HepG2 (cell line): ENCODE measurements around the gene WDR73. TPM values are rescaled to one million over a fixed set of nuclear protein-coding genes. Genes with fewer than 3 reads are reported as not detected.

Experiments
- ATRX ChIP-seq: sonication (generic); formaldehyde crosslinking; IDR thresholded peaks from 2 replicates; pipeline ENCODE4 v1.4.0; 2020; ENCODE audit warnings: missing genetic modification reagents, borderline replicate concordance
- BHLHE40 ChIP-seq: IDR thresholded peaks from 2 replicates; pipeline ENCODE4 v1.6.1; 2011; ENCODE audit warnings: low read length, improper control_type of control experiment
- DZIP1 ChIP-seq: sonication (generic); formaldehyde crosslinking; IDR thresholded peaks from 2 replicates; pipeline ENCODE4 v1.5.0; 2020; ENCODE audit warnings: mild to moderate bottlenecking, missing genetic modification reagents
- FOXA3 ChIP-seq: IDR thresholded peaks from 2 replicates; pipeline ENCODE4 v1.6.1; 2016; ENCODE audit warnings: missing genetic modification reagents, missing compliant biosample characterization
- GABPB1 ChIP-seq: IDR thresholded peaks from 2 replicates; pipeline ENCODE4 v1.6.1; 2016; ENCODE audit warnings: mild to moderate bottlenecking, missing genetic modification reagents, moderate library complexity, missing compliant biosample characterization
- GMEB1 ChIP-seq: sonication (generic); formaldehyde crosslinking; IDR thresholded peaks from 2 replicates; pipeline ENCODE4 v1.5.1; 2020; ENCODE audit warnings: missing genetic modification reagents, mild to moderate bottlenecking, borderline replicate concordance
- GPBP1L1 ChIP-seq: sonication (generic); formaldehyde crosslinking; IDR thresholded peaks from 2 replicates; pipeline ENCODE4 v1.5.0; 2020; ENCODE audit warnings: mild to moderate bottlenecking, missing genetic modification reagents
- HNF4A ChIP-seq: sonication (generic); formaldehyde crosslinking; IDR thresholded peaks from 2 replicates; pipeline ENCODE4 v1.4.0; 2020; ENCODE audit warnings: missing genetic modification reagents
- MATR3 ChIP-seq: sonication (generic); formaldehyde crosslinking; IDR thresholded peaks from 2 replicates; pipeline ENCODE4 v1.4.0; 2020; ENCODE audit warnings: missing genetic modification reagents
- RARA ChIP-seq: IDR thresholded peaks from 2 replicates; pipeline ENCODE4 v1.6.1; 2016; ENCODE audit warnings: missing genetic modification reagents, missing compliant biosample characterization
- SETDB1 ChIP-seq: sonication (generic); formaldehyde crosslinking; IDR thresholded peaks from 2 replicates; pipeline ENCODE4 v1.5.1; 2020; ENCODE audit warnings: missing genetic modification reagents, mild to moderate bottlenecking, borderline replicate concordance
- SNAPC2 ChIP-seq: sonication (generic); formaldehyde crosslinking; IDR thresholded peaks from 2 replicates; pipeline ENCODE4 v1.8.1; 2022; ENCODE audit warnings: mild to moderate bottlenecking, missing genetic modification reagents
- TCF12 ChIP-seq, 2 experiments: fragments of 450-650 bp in 1 of 2; sonication (generic) in 1 of 2; formaldehyde crosslinking in 1 of 2; IDR thresholded peaks; 2 replicates each; pipeline versions ENCODE4 v1.6.1 to v1.8.0; 2017 to 2022; ENCODE audit warnings: antibody characterized with exemption in 1 of 2, mild to moderate bottlenecking in 1 of 2, missing genetic modification reagents in 1 of 2, moderate library complexity in 1 of 2
- TRAFD1 ChIP-seq: sonication (generic); formaldehyde crosslinking; IDR thresholded peaks from 2 replicates; pipeline ENCODE4 v1.5.1; 2020; ENCODE audit warnings: missing genetic modification reagents, mild to moderate bottlenecking, borderline replicate concordance
- ZFP1 ChIP-seq: IDR thresholded peaks from 2 replicates; pipeline ENCODE4 v1.6.1; 2016
- ZIK1 ChIP-seq: sonication (generic); formaldehyde crosslinking; IDR thresholded peaks from 2 replicates; pipeline ENCODE4 v1.5.0; 2020; ENCODE audit warnings: mild to moderate bottlenecking, low read depth, missing genetic modification reagents, borderline replicate concordance
- ZMAT5 ChIP-seq: sonication (generic); formaldehyde crosslinking; IDR thresholded peaks from 2 replicates; pipeline ENCODE4 v1.5.0; 2020; ENCODE audit warnings: mild to moderate bottlenecking, low read depth, missing genetic modification reagents, borderline replicate concordance
- ZMYM4 ChIP-seq: sonication (generic); formaldehyde crosslinking; IDR thresholded peaks from 2 replicates; pipeline ENCODE4 v1.8.1; 2023; ENCODE audit warnings: mild to moderate bottlenecking, missing genetic modification reagents
- ZNF24 ChIP-seq: fragments of 450-650 bp; IDR thresholded peaks from 2 replicates; pipeline ENCODE4 v1.6.1; 2017; ENCODE audit warnings: antibody characterized with exemption, mild to moderate bottlenecking
- ZNF337 ChIP-seq: sonication (generic); formaldehyde crosslinking; IDR thresholded peaks from 2 replicates; pipeline ENCODE4 v1.5.1; 2020; ENCODE audit warnings: missing genetic modification reagents, low read depth, mild to moderate bottlenecking, borderline replicate concordance
- ZNF614 ChIP-seq: IDR thresholded peaks from 2 replicates; pipeline ENCODE4 v1.6.1; 2018; ENCODE audit warnings: missing biosample characterization, missing genetic modification reagents, inconsistent platforms, borderline replicate concordance
- ZNF780A ChIP-seq: sonication (generic); formaldehyde crosslinking; IDR thresholded peaks from 2 replicates; pipeline ENCODE4 v1.8.0; 2022; ENCODE audit warnings: mild to moderate bottlenecking, missing genetic modification reagents, moderate library complexity
- polyA plus RNA-seq, 8 experiments: library from polyadenylated mRNA; depleted of rRNA in 3 of 8; stranded (reverse) in 7 of 8; unstranded in 1 of 8; fragments of >200 nt; fragmentation: Illumina TruSeq in 4 of 8; extraction: Trizol in 4 of 8; gene quantifications; 2 replicates each; pipeline versions ENCODE4 v1.2.1 to v1.2.3, GENCODE V29; 2011 to 2016; ENCODE audit warnings: low read depth in 4 of 8, missing spikeins in 1 of 8, mixed read lengths in 1 of 8; ENCODE audit not compliant: insufficient read depth in 1 of 8
- total RNA-seq, 5 experiments: library from RNA; depleted of rRNA; stranded (reverse); fragments of >200 nt; fragmentation: Illumina TruSeq; extraction: Trizol; gene quantifications; 2 replicates each; pipeline ENCODE4 v1.2.3, GENCODE V29; 2016; ENCODE audit warnings: low read depth in 1 of 5

WDR73 gene
- total and polyA plus RNA-seq, 2 of the 13 experiments (the other 11 are each of a cell fraction or from before 2014, with no cell fraction given) = 20.0 to 35.5 TPM

DNA sequence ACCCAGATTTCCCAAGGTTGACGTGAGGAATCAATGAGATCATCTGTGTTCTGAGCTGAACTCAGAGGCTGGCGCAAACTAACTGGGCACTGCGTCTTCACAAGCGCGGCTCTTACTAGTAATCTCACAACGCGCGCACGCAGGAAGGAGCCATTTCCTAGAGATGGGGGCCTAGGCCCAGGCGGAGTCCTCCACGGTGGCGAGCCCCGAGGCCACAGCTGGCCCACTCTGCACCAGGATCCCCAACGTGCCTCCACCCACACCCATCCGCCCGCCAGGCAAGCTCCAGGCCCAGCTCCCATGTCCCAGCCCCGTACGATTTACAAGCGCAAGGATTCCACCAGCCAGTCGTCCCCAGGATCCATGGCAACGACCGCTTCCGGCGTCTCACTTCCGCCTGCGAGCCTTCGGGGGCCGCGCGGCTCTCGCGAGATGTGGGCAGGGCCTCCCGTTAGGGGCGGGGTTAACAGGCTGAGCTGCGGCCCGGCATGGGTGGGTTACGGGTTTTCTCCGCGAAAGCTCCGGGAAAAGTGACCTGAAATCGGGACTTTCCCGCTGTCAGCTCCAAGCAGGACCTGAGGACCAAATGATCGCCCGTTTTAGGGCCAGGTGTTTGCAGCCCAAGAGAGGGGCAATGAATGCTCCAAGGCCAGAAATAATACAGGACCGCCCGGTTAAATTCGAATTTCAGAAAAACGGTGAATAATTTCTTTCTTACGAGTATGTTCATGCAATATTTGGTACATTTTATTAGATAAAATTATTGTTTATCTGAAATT is at the start of gene WDR73 (continued):
- TF ChIP-seq GMEB1 (CRISPR knock-in tag) = peak; percentile 71
- no peak for TF ChIP-seq DZIP1 (CRISPR knock-in tag)
- TF ChIP-seq ZNF24 = no peak
- no peak for TF ChIP-seq GPBP1L1 (CRISPR knock-in tag)
- TF ChIP-seq ZNF780A (CRISPR knock-in tag) = no peak
- peak; percentile 97 for TF ChIP-seq GABPB1
- TF ChIP-seq BHLHE40 = no peak
- no peak for TF ChIP-seq SETDB1
- no peak for TF ChIP-seq SNAPC2
- TF ChIP-seq ZMYM4 (CRISPR knock-in tag) = peak; percentile 82
- no peak for TF ChIP-seq TRAFD1
- no peak for TF ChIP-seq TCF12 (IDR thresholded peaks at IDR 0.05)
- no peak for TF ChIP-seq TCF12 (CRISPR knock-in tag; IDR thresholded peaks at IDR 0.05)
- TF ChIP-seq ZIK1 (CRISPR knock-in tag) = peak; percentile 61; the same call in 1 of the 2 replicates
- TF ChIP-seq HNF4A = no peak
- no peak for TF ChIP-seq ZFP1 (CRISPR knock-in tag)
- no peak for TF ChIP-seq MATR3
- no peak for TF ChIP-seq ZMAT5 (CRISPR knock-in tag)
- TF ChIP-seq ZNF614 = peak; percentile 30; the same call in 1 of the 2 replicates
- no peak for TF ChIP-seq FOXA3 (CRISPR knock-in tag)
- no peak for TF ChIP-seq ZNF337 (CRISPR knock-in tag)
- TF ChIP-seq ATRX (CRISPR knock-in tag) = no peak
- TF ChIP-seq RARA (CRISPR knock-in tag) = no peak; the same call in 1 of the 2 replicates
